ENCODE measurements around the gene GRHL1.

The GRHL1 gene

GRCh38 chr2:9949239-9949991 lies 2.1 kb upstream of the GRHL1 start:
- no peak for DNase-seq

GRCh38 chr2:9949992-9950520 lies 1.4 kb upstream of the GRHL1 start:
- DNase-seq = no peak

- DNase-seq = no peak
Measured at GRCh38 chr2:9950521-9951271, 797 bp upstream of the GRHL1 start.

GRCh38 chr2:9951272-9951521 lies 296 bp upstream of the GRHL1 start:
- DNase-seq = no peak

GRCh38 chr2:9952286-9952737 lies 819 bp downstream of the GRHL1 start:
- no peak for DNase-seq

- no peak for DNase-seq
Measured at GRCh38 chr2:9952856-9953503, 1.5 kb downstream of the GRHL1 start.

- DNase-seq = no peak
Measured at GRCh38 chr2:9954136-9954535, 2.6 kb downstream of the GRHL1 start.

- no peak for DNase-seq
Measured at GRCh38 chr2:9958057-9958456, 6.6 kb downstream of the GRHL1 start.

- DNase-seq = no peak
Measured at GRCh38 chr2:9959262-9959661, 7.8 kb downstream of the GRHL1 start.

- peak; percentile 48 for DNase-seq
Measured at GRCh38 chr2:9961013-9961412, 9.5 kb downstream of the GRHL1 start.

GRCh38 chr2:9964334-9964980 lies 13.0 kb downstream of the GRHL1 start:
- DNase-seq = no peak

- no peak for DNase-seq
Measured at GRCh38 chr2:9965119-9965822, 13.8 kb downstream of the GRHL1 start.

GRCh38 chr2:9966491-9967022 lies 15.1 kb downstream of the GRHL1 start:
- DNase-seq = no peak

GRCh38 chr2:9967053-9967775 lies 15.7 kb downstream of the GRHL1 start:
- no peak for DNase-seq

GRCh38 chr2:9968553-9969497 lies 17.3 kb downstream of the GRHL1 start:
- DNase-seq = no peak

GRCh38 chr2:9970200-9971044 lies 18.9 kb downstream of the GRHL1 start:
- no peak for DNase-seq

GRCh38 chr2:9971105-9971818 lies 19.8 kb downstream of the GRHL1 start:
- no peak for DNase-seq

GRCh38 chr2:9971890-9972289 lies 20.4 kb downstream of the GRHL1 start:
- DNase-seq = no peak
